ENCODE data around the gene DISP3.

DISP3 gene

DNA sequence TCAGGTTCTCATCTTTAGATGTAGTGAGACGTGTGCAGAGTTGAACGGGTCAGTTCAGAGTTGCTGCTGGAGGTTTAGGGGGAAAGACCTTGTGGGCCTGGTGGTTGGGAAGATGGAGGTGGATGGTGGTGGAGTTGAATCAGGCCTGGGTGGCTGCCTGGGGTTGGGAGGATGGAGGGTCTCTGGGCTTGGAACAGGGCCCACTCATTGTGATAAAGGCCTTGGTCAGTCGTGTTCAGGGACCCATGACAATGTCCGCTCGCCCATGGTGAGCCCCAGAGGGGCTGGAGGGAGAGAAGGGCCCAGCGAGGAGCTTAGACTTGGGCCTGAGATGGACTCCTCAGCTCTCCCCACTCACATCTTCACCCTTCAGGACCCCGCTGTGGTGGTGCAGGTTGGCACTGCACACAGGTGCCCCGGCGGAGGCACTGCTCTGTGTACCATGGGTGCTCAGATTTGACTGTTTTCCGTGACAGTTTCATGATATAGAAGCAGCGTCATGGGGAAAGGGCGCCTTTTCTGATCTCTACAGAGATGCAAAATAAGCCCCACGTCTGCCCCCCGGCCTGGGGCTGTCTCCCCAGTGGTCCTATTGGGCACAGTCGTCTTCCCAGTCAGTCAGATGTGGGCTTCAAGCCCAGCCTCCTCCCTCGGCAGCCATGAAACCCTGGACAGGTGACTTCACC, 39.2 kb downstream of the DISP3 start:
- no peak for DNase-seq

- no peak for DNase-seq
Measured at GRCh38 chr1:11518791-11519628, 40.1 kb downstream of the DISP3 start.

DNA sequence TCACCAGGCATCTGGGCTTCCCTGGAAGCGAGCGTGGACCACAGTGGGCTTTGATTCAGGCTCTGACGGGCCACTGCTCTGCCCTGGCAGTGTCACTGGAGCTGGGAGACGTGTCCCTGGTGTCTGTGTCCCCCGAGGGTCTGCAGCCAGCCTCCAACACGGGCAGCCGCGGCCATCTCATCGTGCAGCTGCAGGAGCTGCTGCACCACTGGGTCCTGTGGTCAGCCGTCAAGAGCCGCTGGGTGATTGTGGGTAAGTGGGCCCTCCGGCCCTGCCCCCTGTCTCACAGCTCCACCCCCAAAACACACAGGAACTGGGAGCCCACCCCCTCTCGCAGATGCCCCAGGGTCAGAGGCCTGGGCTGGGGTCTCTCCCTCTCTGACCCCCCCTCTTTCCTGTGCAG, 40.7 kb downstream of the DISP3 start:
- no peak for DNase-seq

DNA sequence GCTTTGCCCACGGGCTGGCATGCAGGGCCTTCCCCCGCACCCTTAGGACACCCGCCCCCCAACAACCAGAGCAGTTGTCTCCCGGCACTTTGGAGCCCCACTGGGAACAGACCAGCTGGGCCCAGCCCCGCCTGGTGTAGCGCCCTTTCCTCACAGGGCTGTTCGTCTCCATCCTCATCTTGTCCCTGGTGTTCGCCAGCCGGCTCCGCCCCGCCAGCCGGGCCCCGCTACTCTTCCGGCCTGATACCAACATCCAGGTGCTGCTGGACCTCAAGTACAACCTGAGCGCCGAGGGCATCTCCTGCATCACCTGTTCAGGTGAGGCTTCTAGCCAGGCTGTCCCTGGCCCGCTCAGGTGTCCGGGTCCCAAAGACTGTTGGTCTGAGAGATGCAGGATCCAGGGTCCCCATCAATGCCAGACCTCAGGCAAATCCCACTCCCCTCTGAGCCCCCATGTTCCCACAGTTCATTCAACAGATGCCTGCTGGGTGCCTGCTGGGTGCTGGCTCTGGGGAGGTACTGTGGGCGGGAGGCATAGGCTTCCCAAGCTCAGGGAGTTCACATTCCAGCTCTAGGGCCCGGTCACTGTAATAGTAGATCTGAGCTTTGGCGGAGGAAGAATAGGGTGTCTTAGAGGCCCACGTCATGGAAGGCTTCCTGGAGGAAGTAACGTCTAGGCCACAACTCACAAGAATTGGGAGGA, 41.7 kb downstream of the DISP3 start:
- no peak for DNase-seq

DNA sequence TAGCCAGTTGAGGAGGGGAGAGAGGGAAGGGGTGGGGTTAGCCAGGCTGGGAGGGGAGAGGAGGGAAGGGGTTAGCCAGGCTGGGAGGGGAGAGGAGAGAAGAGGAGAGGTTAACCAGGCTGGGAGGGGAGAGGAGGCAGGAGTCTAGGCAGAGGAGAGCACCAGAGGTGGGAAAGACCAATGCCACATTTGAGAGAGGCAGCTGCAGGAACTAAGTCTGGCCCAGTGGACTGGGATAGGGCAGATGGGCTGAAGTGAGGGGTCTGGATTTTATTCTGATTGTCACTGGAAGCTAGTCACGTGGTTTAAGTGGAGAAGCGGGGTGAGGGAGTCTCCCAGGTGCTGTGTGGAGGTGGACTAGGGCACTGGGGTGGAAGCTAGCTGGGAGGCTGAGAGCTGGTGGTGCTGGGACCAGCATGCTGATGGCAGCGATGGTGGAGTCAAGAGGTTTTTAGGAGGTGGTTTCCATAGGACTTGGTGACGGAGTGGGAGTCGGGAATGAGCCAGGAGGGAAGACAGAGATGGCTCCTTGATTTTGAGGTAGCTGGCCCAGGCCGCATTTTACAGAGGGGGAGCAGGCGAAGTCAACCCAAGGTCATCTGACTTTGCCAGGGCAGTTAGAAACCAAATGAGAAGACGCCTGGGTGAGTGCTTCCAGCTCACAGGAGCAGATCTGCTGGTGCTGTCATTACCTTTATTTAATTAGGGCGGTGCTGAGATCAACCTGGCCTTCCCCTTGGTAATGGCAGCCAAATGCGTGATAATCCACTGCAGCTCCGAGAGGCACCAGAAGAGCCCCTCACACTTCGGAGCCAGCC, 42.8 kb downstream of the DISP3 start:
- DNase-seq: no peak

DNA sequence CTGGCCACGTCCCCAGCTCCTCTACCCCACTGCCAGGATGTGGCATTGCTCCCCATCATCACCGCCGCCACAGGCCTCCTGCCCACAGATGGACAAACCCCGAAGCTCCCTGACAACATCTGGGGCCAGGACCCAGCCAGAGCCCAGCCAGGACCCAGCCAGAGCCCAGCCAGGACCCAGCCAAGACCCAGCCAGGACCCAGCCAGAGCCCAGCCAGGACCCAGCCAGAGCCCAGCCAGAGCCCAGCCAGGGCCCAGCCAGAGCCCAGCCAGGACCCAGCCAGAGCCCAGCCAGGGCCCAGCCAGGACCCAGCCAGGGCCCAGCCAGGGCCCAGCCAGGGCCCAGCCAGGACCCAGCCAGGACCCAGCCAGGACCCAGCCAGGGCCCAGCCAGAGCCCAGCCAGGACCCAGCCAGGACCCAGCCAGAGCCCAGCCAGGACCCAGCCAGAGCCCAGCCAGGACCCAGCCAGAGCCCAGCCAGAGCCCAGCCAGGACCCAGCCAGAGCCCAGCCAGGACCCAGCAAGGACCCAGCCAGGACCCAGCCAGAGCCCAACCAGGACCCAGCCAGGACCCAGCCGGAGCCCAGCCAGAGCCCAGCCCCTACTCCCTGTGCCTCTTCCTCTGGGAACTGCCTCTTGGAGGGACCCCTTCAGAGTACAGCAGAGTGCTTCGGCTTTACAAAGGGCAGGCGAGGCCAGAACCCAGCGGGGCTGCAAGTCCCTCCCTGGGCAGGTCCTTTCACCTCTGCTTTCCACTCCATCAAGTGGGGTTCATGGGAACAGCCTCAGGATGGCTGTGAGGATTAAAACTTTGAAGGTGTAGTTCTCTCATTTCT, 43.7 kb downstream of the DISP3 start:
- DNase-seq: no peak

DNA sequence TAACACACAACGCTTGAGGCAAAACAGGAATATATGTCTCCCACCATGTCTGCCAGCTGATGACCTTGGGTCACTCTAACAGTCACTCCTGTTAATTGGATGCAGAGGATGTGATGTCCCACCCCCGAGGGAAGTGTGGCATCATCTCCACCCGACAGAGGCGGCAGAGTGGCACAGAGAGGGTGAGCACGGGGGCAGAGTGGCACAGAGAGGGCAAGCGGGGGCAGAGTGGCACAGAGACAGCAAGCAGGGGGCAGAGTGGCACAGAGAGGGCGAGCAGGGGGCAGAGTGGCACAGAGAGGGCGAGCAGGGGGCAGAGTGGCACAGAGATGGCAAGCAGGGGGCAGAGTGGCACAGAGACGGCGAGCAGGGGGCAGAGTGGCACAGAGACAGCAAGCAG, 44.3 kb downstream of the DISP3 start:
- no peak for DNase-seq

- DNase-seq: no peak
Measured at GRCh38 chr1:11523746-11524464, 45.0 kb downstream of the DISP3 start.

GRCh38 chr1:11524465-11525150, 45.7 kb downstream of the DISP3 start:
- DNase-seq: no peak

DNA sequence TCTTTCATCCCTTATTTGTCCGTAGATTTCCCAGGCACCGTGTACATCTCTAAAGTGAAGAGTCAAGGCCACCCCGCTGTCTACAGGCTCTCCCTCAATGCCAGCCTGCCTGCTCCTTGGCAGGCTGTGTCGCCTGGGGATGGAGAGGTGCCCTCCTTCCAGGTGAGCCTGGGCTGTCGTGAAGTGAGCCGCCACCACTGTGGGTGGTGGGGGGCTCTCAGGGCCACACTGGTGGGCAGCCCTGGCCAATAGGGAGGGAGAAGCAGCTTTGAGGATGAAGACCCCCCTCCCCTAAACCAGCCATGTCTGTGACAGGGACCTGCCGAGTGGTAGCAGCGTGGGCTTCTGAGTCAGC, 46.2 kb downstream of the DISP3 start:
- DNase-seq: no peak

DNA sequence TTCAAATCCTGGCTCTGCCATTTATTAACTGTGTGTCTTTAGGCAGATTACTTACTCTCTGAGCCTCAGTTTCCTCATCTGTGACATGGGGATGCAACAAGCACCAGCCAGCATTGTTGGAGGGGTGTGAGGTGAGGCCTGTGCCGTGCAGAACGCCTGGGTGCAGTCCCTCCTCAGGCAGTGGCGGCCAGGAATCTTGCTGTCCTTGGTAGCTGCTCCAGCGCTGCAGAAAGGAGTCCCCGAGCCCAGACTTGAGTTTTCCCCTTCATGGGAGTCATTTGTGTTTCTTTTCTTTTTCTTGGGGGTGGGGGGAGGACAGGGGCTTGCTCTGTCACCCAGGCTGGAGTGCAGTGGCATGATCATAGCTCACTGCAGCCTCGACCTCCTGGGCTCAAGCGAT, 46.6 kb downstream of the DISP3 start:
- no peak for DNase-seq

DNA sequence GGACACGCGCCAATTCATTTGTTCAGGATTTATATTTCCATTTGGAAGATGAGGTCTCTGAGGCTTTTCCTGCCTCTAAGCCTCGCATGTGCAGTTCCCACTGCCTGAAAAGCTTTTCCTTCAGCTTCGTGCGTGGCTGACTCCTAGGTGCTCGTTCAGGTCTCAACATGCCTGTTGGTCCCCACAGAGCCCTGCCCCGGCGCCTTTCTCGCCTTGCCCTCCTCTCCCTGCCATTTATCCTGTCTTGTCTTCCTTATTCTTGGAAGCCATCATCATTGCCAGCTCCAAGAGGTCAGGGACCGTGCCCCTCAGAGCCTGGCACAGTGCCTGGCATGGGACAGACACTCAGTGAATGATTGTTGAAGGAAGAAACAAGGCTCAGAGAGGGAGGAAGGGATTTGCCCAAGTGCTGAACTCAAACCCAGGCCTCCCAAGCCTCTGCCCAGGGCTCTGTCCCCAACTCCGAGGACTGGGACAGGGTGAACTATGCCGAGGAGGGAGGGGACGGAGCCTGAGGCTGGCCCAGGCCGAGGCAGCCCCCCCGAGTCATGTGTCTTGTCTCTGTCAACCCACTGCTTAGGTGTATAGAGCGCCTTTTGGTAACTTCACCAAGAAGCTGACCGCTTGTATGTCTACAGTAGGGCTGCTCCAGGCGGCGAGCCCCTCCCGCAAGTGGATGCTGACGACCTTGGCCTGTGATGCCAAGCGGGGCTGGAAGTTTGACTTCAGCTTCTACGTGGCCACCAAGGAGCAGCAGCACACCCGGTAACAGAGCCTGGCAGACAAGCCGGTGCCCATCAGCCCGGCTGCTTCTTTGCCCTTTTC, 47.3 kb downstream of the DISP3 start:
- DNase-seq: no peak

DNA sequence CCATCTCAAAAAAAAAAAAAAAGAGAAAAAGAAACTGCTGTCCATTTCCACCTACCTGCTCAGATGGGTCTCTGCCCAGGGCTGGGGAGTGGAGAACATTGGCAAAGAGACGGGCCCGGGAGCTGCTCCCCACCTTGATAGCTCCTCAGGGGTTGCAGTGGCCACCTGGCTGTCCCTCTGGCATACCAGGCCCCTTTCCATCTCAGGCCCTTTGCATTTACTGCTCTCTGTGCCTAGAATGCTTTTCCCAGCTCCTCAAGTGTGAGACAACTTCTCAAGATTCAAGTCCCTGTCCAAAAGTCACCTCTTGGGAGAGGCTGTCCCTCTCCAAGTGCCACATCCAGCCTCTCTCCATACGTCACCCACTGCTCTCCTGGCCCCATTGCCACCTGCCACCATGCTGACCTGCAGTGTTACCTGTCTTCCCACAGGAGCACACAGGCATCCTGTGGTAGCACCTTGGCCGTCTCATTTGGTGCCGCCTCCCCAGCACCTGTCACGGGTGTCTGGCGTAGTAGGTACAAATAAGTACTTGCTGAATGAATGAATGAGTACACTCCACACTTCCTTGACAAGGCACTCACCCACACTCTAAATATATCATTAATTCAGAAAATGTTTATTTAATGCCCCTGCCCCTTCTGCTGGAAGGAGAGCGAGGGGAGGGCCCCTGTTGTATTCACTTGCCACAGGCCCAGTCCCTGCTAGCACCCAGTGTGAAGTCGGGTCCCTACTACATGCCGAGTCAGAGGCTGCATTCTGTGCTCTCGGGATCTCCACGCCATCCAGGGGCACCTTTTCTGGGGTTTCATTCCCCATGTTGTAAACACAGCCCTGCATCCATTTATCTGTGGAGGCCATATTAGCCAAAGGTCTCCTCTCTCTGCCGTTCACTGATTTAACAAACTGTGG, 48.8 kb downstream of the DISP3 start:
- DNase-seq: no peak

DNA sequence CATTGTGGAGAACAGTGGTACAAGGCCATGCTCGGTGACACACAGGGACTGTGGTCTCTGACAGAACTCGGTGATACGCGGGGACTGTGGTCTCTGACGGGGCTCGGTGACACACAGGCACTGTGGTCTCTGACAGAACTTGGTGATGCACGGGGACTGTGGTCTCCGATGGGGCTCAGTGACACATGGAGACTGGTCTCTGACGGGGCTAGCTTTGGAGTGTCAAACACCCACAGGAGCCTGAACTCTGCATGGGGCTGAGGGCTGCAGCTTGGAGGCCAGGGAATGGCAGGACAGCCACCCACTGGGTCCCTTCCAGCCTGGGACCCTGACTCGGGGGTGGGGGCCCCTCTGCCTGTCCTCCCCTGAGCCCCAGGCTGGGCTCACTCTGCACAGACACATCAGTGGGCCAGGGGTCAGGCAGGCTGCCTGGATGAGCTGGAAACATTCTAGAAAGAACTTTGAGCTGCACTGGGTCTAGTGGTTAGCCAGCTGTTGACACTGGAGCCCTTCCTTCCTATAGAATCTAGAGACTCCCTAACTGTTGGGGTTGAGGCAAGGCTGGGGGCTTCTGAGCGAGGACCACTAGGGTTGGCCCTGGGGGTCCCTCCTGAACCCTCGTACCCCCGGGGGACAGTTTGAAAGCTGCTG, 49.8 kb downstream of the DISP3 start:
- no peak for DNase-seq

GRCh38 chr1:11529330-11529729, 50.4 kb downstream of the DISP3 start:
- no peak for DNase-seq

DNA sequence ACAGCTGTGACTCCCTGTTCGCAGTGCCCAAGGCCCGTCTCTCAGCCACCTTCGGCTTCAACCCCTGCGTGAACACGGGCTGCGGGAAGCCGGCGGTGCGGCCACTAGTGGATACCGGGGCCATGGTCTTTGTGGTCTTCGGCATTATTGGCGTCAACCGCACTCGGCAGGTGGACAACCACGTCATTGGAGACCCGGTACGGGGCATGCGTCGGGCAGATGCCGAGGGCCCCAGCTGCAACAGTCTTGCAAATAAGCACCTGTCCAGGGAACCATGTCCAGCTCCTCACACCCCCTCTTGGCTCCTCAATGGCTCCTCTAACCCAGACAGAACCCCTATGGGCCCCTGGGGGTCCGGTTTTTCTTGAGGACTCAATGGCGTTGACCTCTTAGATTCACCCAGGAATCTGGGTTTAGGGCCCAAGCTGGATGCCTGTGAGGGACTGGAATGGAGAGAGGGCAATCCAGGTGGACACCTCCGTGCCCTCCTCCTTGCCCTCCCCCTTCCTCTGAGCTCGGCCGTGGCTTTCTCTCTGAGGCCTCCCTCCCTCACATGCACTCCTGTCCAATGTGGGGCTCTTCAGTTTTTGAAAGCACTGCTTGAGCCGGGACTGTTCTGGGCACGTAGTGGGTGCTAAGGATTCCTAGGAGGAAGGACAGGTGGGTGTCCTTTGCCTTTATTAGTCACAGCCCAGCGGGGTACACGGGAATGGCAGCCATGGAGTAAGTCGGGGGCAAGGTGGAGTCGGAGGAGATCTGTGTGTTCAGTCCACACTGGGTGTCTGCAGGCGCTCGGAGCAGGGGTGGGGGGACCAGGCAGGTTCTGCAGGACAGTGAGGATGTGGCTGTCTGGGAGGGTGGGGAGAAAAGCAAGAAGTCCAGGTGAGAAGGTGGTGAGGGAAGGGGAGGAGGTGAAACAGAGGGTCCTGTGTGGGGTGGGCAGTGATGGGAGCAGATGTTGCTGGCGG, 51.1 kb downstream of the DISP3 start:
- no peak for DNase-seq
